ENCODE measurements around the gene DNAJC30.
"Not testable (repeated sequence)": the region's sequence is repeated elsewhere in the genome, so short reads cannot be mapped to it uniquely, and the experiment has no call there.

The DNAJC30 gene

DNA sequence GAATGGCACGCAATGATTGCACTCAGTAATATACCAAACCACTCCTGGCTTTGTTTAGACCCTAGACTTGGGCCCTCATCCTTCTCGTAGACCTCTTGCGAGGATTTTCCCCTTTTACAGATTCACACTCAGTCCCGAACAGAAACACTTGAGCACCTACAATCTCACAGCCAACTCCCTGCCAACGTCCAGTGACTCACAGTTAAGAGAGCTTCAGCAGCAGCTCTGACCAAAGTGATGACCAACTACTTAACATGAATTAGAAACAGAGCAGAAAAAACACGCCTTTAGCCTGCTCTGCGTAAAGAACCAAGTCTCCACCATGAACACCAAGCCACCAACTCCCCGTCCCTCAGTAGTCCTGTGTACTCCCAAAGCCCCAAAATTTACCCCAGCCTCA lies 2.2 kb downstream of the DNAJC30 start:
- Histone ChIP-seq H3K79me2 (ENCODE audit: low read length) (peaks cover 73% of the 10 kb centered on the region), H3K9ac (ENCODE audit: low read length) (no peak overlapping the region), H3K4me2 (ENCODE audit: low read length) (no peak overlapping the region), H3K27ac (ENCODE audit: low read length) (no peak overlapping the region), H3K9me3 (ENCODE audit: insufficient read depth, low read length) (no peaks in the 10 kb centered on the region), H2AFZ (ENCODE audit: low read depth, low read length) (no peak overlapping the region), H3K4me3 (ENCODE audit: low read length) (no peak overlapping the region), H3K27me3 (ENCODE audit: low read depth, low read length) (no peaks in the 10 kb centered on the region), H3K4me1 (ENCODE audit: low read length) (peaks cover 14% of the 10 kb centered on the region), H4K20me1 (ENCODE audit: insufficient read depth, low read length) (peaks cover 4% of the 10 kb centered on the region; the same call in 1 of the 2 replicates), H3K36me3 (replicated peaks; ENCODE audit: low read depth, low read length) (peaks cover 18% of the 10 kb centered on the region)
- TF ChIP-seq EZH2phosphoT487 (IDR thresholded peaks at IDR 0.05; ENCODE audit: low read depth) = no peak
- TF ChIP-seq, protein P1, sequence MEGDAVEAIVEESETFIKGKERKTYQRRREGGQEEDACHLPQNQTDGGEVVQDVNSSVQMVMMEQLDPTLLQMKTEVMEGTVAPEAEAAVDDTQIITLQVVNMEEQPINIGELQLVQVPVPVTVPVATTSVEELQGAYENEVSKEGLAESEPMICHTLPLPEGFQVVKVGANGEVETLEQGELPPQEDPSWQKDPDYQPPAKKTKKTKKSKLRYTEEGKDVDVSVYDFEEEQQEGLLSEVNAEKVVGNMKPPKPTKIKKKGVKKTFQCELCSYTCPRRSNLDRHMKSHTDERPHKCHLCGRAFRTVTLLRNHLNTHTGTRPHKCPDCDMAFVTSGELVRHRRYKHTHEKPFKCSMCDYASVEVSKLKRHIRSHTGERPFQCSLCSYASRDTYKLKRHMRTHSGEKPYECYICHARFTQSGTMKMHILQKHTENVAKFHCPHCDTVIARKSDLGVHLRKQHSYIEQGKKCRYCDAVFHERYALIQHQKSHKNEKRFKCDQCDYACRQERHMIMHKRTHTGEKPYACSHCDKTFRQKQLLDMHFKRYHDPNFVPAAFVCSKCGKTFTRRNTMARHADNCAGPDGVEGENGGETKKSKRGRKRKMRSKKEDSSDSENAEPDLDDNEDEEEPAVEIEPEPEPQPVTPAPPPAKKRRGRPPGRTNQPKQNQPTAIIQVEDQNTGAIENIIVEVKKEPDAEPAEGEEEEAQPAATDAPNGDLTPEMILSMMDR (IDR thresholded peaks at IDR 0.05; ENCODE audit: low read depth, low read length) = no peak

- no peaks in the 10 kb centered on the region for H3K27me3 ChIP-seq (ENCODE audit: low read depth, low read length)
- H3K4me2 ChIP-seq (ENCODE audit: low read length) = no peak overlapping the region
- H2AFZ ChIP-seq (ENCODE audit: low read depth, low read length) = no peak overlapping the region
- no peaks in the 10 kb centered on the region for H3K9me3 ChIP-seq (ENCODE audit: insufficient read depth, low read length)
- H3K4me3 ChIP-seq (ENCODE audit: low read length) = no peak overlapping the region
- no peak overlapping the region for H3K27ac ChIP-seq (ENCODE audit: low read length)
- H3K79me2 ChIP-seq (ENCODE audit: low read length) = peaks cover 68% of the 10 kb centered on the region
- TF ChIP-seq, protein P1 (IDR thresholded peaks at IDR 0.05; ENCODE audit: low read depth, low read length) = no peak
- TF ChIP-seq EZH2phosphoT487 (IDR thresholded peaks at IDR 0.05; ENCODE audit: low read depth) = no peak
- no peak overlapping the region for H3K9ac ChIP-seq (ENCODE audit: low read length)
- H3K36me3 ChIP-seq (replicated peaks; ENCODE audit: low read depth, low read length) = peaks cover 17% of the 10 kb centered on the region
- H3K4me1 ChIP-seq (ENCODE audit: low read length) = peaks cover 14% of the 10 kb centered on the region
- peaks cover 4% of the 10 kb centered on the region; the same call in 1 of the 2 replicates for H4K20me1 ChIP-seq (ENCODE audit: insufficient read depth, low read length)
Measured at GRCh38 chr7:73680501-73680900, 2.8 kb downstream of the DNAJC30 start.

DNA sequence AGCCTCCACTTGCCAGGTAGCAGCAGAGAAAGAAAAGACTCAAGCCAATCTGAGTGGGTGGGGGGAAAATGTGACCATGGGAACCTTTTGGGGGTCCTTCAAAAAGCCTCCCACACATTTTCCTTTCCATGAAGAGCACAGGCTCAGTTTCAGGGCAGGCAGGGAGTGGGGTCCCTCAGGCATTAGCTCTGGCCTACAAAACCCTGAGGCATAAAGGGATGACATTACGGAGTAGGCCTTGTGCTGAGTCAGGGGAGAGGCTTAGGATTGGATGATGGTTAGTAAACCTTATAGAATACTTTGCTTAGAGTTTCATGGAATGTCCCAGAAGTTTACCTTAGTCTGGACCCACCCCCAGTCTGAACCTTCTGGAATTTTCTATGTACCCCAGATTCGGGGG lies 3.5 kb downstream of the DNAJC30 start:
- no peak overlapping the region for H3K27ac ChIP-seq (ENCODE audit: low read length)
- H3K79me2 ChIP-seq (ENCODE audit: low read length) = peaks cover 60% of the 10 kb centered on the region
- peaks cover 14% of the 10 kb centered on the region for H3K4me1 ChIP-seq (ENCODE audit: low read length)
- no peaks in the 10 kb centered on the region for H3K27me3 ChIP-seq (ENCODE audit: low read depth, low read length)
- H3K4me3 ChIP-seq (ENCODE audit: low read length) = no peak overlapping the region
- no peaks in the 10 kb centered on the region for H3K9me3 ChIP-seq (ENCODE audit: insufficient read depth, low read length)
- no peak overlapping the region for H3K9ac ChIP-seq (ENCODE audit: low read length)
- H3K36me3 ChIP-seq (replicated peaks; ENCODE audit: low read depth, low read length) = peaks cover 17% of the 10 kb centered on the region
- peaks cover 4% of the 10 kb centered on the region; the same call in 1 of the 2 replicates for H4K20me1 ChIP-seq (ENCODE audit: insufficient read depth, low read length)
- H2AFZ ChIP-seq (ENCODE audit: low read depth, low read length) = no peak overlapping the region
- TF ChIP-seq, protein P1 (IDR thresholded peaks at IDR 0.05; ENCODE audit: low read depth, low read length) = no peak
- H3K4me2 ChIP-seq (ENCODE audit: low read length) = no peak overlapping the region

DNA sequence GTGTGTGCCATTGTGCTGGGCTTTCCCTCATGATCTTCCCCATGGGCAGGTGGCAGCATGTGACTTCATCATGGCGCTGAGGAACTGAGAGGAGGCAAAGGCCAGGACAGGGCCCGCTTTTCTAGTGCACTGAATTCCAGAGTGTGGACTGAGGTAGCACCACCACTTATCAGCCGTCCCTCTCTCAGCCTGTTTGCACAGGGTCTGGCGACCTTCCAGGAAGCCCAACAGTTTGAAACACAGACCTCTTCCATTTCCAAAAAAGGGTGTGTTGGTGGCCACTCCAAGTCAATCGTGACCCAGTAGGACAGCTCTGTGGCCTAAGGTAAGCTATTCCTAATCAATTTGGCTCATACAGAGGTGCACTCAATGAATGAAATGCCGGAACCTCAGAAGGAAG lies 4.4 kb downstream of the DNAJC30 start:
- H3K4me3 ChIP-seq (ENCODE audit: low read length) = no peak overlapping the region
- H3K4me2 ChIP-seq (ENCODE audit: low read length) = no peak overlapping the region
- no peak overlapping the region for H2AFZ ChIP-seq (ENCODE audit: low read depth, low read length)
- H3K27ac ChIP-seq (ENCODE audit: low read length) = no peak overlapping the region
- H3K9ac ChIP-seq (ENCODE audit: low read length) = no peak overlapping the region
- peaks cover 51% of the 10 kb centered on the region for H3K79me2 ChIP-seq (ENCODE audit: low read length)
- no peaks in the 10 kb centered on the region for H3K9me3 ChIP-seq (ENCODE audit: insufficient read depth, low read length)
- H3K4me1 ChIP-seq (ENCODE audit: low read length) = peaks cover 14% of the 10 kb centered on the region
- TF ChIP-seq, protein P1 (IDR thresholded peaks at IDR 0.05; ENCODE audit: low read depth, low read length) = no peak
- TF ChIP-seq EZH2phosphoT487 (IDR thresholded peaks at IDR 0.05; ENCODE audit: low read depth) = no peak
- no peaks in the 10 kb centered on the region for H3K27me3 ChIP-seq (ENCODE audit: low read depth, low read length)
- peaks cover 17% of the 10 kb centered on the region for H3K36me3 ChIP-seq (replicated peaks; ENCODE audit: low read depth, low read length)
- H4K20me1 ChIP-seq (ENCODE audit: insufficient read depth, low read length) = peaks cover 4% of the 10 kb centered on the region; the same call in 1 of the 2 replicates

DNA sequence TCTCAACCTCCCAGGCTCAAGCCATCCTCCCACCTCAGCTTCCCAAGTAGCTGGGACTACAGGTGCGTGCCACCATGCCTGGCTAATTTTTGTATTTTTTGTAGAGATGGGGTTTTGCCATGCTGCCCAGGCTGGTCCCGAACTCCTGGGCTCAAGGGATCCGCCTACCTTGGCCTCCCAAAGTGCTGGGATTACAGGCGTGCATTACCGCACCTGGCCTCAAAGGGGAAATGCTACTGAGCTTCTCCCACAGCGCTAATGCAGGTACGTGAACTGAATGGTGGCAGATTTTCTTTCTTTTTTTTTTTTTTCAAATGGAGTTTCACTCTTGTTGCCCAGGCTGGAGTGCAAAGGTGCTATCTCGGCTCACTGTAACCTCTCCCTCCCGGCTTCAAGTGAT lies 7.2 kb downstream of the DNAJC30 start:
- H2AFZ ChIP-seq (ENCODE audit: low read depth, low read length); H3K4me2 ChIP-seq (ENCODE audit: low read length); H3K9me3 ChIP-seq (ENCODE audit: insufficient read depth, low read length); H3K27ac ChIP-seq (ENCODE audit: low read length); H3K4me3 ChIP-seq (ENCODE audit: low read length); H4K20me1 ChIP-seq (ENCODE audit: insufficient read depth, low read length); H3K9ac ChIP-seq (ENCODE audit: low read length); H3K4me1 ChIP-seq (ENCODE audit: low read length); H3K27me3 ChIP-seq (ENCODE audit: low read depth, low read length): not testable (repeated sequence)
- H3K79me2 ChIP-seq (ENCODE audit: low read length) = peaks cover 25% of the 10 kb centered on the region
- H3K36me3 ChIP-seq (replicated peaks; ENCODE audit: low read depth, low read length) = peaks cover 13% of the 10 kb centered on the region

Measured in OCI-LY3 (cell line).